Measurements from ENCODE around the gene AP1G2.

AP1G2 gene

GRCh38 chr14:23569443-23570151, 2.0 kb upstream of the AP1G2 start:
- peak; percentile 34 for DNase-seq

GRCh38 chr14:23568600-23569331, 1.2 kb upstream of the AP1G2 start:
- peak; percentile 33 for DNase-seq

GRCh38 chr14:23568021-23568599, 519 bp upstream of the AP1G2 start:
- no peak for DNase-seq

GRCh38 chr14:23566778-23567185, 809 bp downstream of the AP1G2 start:
- DNase-seq: no peak

- no peak for DNase-seq
Measured at GRCh38 chr14:23566112-23566777, 1.3 kb downstream of the AP1G2 start.

GRCh38 chr14:23565626-23566025, 2.0 kb downstream of the AP1G2 start:
- DNase-seq: no peak

- DNase-seq: no peak
Measured at GRCh38 chr14:23564876-23565275, 2.7 kb downstream of the AP1G2 start.

- no peak for DNase-seq
Measured at GRCh38 chr14:23564181-23564812, 3.3 kb downstream of the AP1G2 start.

GRCh38 chr14:23563473-23564180, 4.0 kb downstream of the AP1G2 start:
- no peak for DNase-seq

GRCh38 chr14:23562822-23563472, 4.6 kb downstream of the AP1G2 start:
- peak; percentile 72 for DNase-seq

GRCh38 chr14:23561873-23562821, 5.4 kb downstream of the AP1G2 start:
- DNase-seq: no peak

- no peak for DNase-seq
Measured at GRCh38 chr14:23561259-23561658, 6.3 kb downstream of the AP1G2 start.

GRCh38 chr14:23559926-23560520, 7.6 kb downstream of the AP1G2 start:
- no peak for DNase-seq

- peak; percentile 29 for DNase-seq
Measured at GRCh38 chr14:23559010-23559925, 8.3 kb downstream of the AP1G2 start.

- DNase-seq: no peak
Measured at GRCh38 chr14:23558346-23559009, 9.1 kb downstream of the AP1G2 start.

GRCh38 chr14:23557946-23558345, 9.6 kb downstream of the AP1G2 start:
- no peak for DNase-seq

- DNase-seq: no peak
Measured at GRCh38 chr14:23557521-23557920, 10.1 kb downstream of the AP1G2 start.

- DNase-seq: no peak
Measured at GRCh38 chr14:23556700-23557440, 10.7 kb downstream of the AP1G2 start.

All from NCI-H2227 treated with DMSO at 0.1 percent for 48 hours (cell line).